GM23338 (cell line): ENCODE data around the gene PTTG1IP.
A peak's percentile ranks its signal among the peaks of the same experiment; 100 is the strongest.

ENCODE experiments used
- CREB1 ChIP-seq: fragments of 250-450 bp; sonication (Bioruptor Pico); IDR thresholded peaks from 2 replicates; pipeline ENCODE4 v1.5.0; 2020; ENCODE audit warnings: low read depth, mild to moderate bottlenecking, moderate library complexity
- EZH2 ChIP-seq: fragments of 200-600 bp; sonication (generic); IDR thresholded peaks from one replicate; pipeline ENCODE4 v1.8.0; 2017; ENCODE audit warnings: antibody characterized with exemption, mild to moderate bottlenecking, low read depth; ENCODE audit not compliant: unreplicated experiment
- EZH2phosphoT487 ChIP-seq: fragments of 200-600 bp; sonication (generic); IDR thresholded peaks from one replicate; pipeline ENCODE4 v1.8.1; 2018; ENCODE audit warnings: antibody characterized with exemption; ENCODE audit not compliant: unreplicated experiment
- JUNB ChIP-seq: IDR thresholded peaks from one replicate; pipeline ENCODE4 v1.6.1; 2016; ENCODE audit warnings: antibody characterized with exemption; ENCODE audit not compliant: unreplicated experiment
- NANOG ChIP-seq: IDR thresholded peaks from 2 replicates; pipeline ENCODE4 v1.6.1; 2016; ENCODE audit warnings: antibody characterized with exemption, borderline replicate concordance
- POLR2AphosphoS5 ChIP-seq: IDR thresholded peaks from 2 replicates; pipeline ENCODE4 v1.6.1; 2016; ENCODE audit warnings: antibody characterized with exemption, low read depth
- ZNF331 ChIP-seq: fragments of 250-450 bp; sonication (Bioruptor Pico); IDR thresholded peaks from 2 replicates; pipeline ENCODE4 v1.5.0; 2020; ENCODE audit warnings: low read depth, mild to moderate bottlenecking, moderate library complexity
- TF ChIP-seq, protein P1 (sequence below), 2 experiments: fragments of 200-600 bp in 1 of 2; sonication (generic) in 1 of 2; conservative IDR thresholded peaks; 2 replicates each; pipeline versions ENCODE4 v1.5.1 to v1.6.1; 2016 to 2017; ENCODE audit warnings: antibody characterized with exemption in 2 of 2, low read depth in 2 of 2, mild to moderate bottlenecking in 2 of 2, moderate library complexity in 1 of 2
- TF ChIP-seq, protein P2 (sequence below): IDR thresholded peaks from 2 replicates; pipeline ENCODE4 v1.6.1; 2016; ENCODE audit warnings: antibody characterized with exemption
- TF ChIP-seq, protein P3 (sequence below): IDR thresholded peaks from one replicate; pipeline ENCODE4 v1.6.1; 2018; ENCODE audit warnings: antibody characterized with exemption; ENCODE audit not compliant: unreplicated experiment

DNA sequence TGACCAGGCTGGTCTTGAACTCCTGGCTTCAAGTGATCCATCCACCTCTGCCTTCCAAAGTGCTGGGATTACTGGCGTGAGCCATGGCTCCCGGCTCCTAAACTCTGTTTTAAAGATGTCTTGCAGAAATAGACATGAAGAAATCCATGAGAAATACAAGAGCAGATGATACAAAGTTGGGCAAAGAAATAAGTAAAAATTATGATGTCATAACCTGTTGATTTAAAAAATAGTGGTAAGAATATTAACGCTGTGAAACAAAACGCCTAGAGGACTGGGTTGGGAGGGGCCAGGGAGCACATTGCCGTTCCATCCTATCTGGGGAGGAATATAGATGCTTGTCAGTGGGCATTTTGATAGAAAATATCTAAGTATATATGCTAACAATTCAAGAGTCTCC is 48.4 kb upstream of the PTTG1IP start:
- TF ChIP-seq, protein P1, sequence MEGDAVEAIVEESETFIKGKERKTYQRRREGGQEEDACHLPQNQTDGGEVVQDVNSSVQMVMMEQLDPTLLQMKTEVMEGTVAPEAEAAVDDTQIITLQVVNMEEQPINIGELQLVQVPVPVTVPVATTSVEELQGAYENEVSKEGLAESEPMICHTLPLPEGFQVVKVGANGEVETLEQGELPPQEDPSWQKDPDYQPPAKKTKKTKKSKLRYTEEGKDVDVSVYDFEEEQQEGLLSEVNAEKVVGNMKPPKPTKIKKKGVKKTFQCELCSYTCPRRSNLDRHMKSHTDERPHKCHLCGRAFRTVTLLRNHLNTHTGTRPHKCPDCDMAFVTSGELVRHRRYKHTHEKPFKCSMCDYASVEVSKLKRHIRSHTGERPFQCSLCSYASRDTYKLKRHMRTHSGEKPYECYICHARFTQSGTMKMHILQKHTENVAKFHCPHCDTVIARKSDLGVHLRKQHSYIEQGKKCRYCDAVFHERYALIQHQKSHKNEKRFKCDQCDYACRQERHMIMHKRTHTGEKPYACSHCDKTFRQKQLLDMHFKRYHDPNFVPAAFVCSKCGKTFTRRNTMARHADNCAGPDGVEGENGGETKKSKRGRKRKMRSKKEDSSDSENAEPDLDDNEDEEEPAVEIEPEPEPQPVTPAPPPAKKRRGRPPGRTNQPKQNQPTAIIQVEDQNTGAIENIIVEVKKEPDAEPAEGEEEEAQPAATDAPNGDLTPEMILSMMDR (conservative IDR thresholded peaks at IDR 0.05; ENCODE audit: low read depth in 2 of 2), result no peak
- TF ChIP-seq EZH2 (peak; percentile 46), POLR2AphosphoS5 (no peak), EZH2phosphoT487 (no peak), CREB1 (CRISPR knock-in tag) (no peak), JUNB (no peak), ZNF331 (CRISPR knock-in tag) (no peak), NANOG (no peak)
- TF ChIP-seq, protein P2, sequence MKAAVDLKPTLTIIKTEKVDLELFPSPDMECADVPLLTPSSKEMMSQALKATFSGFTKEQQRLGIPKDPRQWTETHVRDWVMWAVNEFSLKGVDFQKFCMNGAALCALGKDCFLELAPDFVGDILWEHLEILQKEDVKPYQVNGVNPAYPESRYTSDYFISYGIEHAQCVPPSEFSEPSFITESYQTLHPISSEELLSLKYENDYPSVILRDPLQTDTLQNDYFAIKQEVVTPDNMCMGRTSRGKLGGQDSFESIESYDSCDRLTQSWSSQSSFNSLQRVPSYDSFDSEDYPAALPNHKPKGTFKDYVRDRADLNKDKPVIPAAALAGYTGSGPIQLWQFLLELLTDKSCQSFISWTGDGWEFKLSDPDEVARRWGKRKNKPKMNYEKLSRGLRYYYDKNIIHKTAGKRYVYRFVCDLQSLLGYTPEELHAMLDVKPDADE, result no peak
- TF ChIP-seq, protein P3, sequence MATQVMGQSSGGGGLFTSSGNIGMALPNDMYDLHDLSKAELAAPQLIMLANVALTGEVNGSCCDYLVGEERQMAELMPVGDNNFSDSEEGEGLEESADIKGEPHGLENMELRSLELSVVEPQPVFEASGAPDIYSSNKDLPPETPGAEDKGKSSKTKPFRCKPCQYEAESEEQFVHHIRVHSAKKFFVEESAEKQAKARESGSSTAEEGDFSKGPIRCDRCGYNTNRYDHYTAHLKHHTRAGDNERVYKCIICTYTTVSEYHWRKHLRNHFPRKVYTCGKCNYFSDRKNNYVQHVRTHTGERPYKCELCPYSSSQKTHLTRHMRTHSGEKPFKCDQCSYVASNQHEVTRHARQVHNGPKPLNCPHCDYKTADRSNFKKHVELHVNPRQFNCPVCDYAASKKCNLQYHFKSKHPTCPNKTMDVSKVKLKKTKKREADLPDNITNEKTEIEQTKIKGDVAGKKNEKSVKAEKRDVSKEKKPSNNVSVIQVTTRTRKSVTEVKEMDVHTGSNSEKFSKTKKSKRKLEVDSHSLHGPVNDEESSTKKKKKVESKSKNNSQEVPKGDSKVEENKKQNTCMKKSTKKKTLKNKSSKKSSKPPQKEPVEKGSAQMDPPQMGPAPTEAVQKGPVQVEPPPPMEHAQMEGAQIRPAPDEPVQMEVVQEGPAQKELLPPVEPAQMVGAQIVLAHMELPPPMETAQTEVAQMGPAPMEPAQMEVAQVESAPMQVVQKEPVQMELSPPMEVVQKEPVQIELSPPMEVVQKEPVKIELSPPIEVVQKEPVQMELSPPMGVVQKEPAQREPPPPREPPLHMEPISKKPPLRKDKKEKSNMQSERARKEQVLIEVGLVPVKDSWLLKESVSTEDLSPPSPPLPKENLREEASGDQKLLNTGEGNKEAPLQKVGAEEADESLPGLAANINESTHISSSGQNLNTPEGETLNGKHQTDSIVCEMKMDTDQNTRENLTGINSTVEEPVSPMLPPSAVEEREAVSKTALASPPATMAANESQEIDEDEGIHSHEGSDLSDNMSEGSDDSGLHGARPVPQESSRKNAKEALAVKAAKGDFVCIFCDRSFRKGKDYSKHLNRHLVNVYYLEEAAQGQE, result no peak
